OCI-LY7 (cell line): Measurements from ENCODE around the gene ADARB2. TPM values are rescaled to one million over a fixed set of nuclear protein-coding genes. Genes with fewer than 3 reads are reported as not detected.

Experiments used
- BruUV-seq: library from RNA; stranded (reverse); fragments of 400-500 nt; replicated peaks from 2 replicates; lab custom pipeline; 2021; lab: Mats Ljungman, UMichigan
- CTCF ChIA-PET: fragments of 300-600 bp; sonication (Branson Sonifier 250); formaldehyde crosslinking; loops from one replicate; lab custom pipeline; 2022; ENCODE audit warnings: antibody characterized with exemption; ENCODE audit not compliant: unreplicated experiment; lab: Charles Lee
- POLR2A ChIA-PET: fragments of 300-600 bp; sonication (Branson Sonifier 250); formaldehyde crosslinking; loops from one replicate; lab custom pipeline; 2022; ENCODE audit warnings: antibody characterized with exemption; lab: Charles Lee
- DNase-seq: peaks from one replicate; pipeline ENCODE4 v3.0.0-alpha.2; 2015; ENCODE audit warnings: low spot score
- H2AFZ ChIP-seq: fragments of 200-600 bp; sonication (generic), shearing (Covaris generic); 2 replicates; pipeline ENCODE4 v1.6.1; 2014; ENCODE audit warnings: mild to moderate bottlenecking, antibody characterized with exemption, low read length, moderate library complexity
- H3K27ac ChIP-seq: fragments of 200-600 bp; sonication (generic); 2 replicates; pipeline ENCODE4 v1.5.1; 2014; ENCODE audit warnings: mixed run types, low read depth, mild to moderate bottlenecking, moderate library complexity, low read length, inconsistent platforms; ENCODE audit not compliant: poor library complexity, severe bottlenecking
- H3K36me3 ChIP-seq: fragments of 200-600 bp; sonication (generic); 2 replicates; pipeline ENCODE4 v1.6.1; 2014; ENCODE audit warnings: mild to moderate bottlenecking, antibody characterized with exemption, low read length, moderate library complexity, mixed read lengths; ENCODE audit not compliant: insufficient read depth
- H3K4me1 ChIP-seq: fragments of 200-600 bp; sonication (generic); 2 replicates; pipeline ENCODE4 v1.5.1; 2014; ENCODE audit warnings: mild to moderate bottlenecking, low read length; ENCODE audit not compliant: insufficient read depth, poor library complexity, severe bottlenecking
- H3K4me2 ChIP-seq: fragments of 200-600 bp; sonication (generic); 2 replicates; pipeline ENCODE4 v1.6.1; 2014; ENCODE audit warnings: mild to moderate bottlenecking, low read length
- H3K4me3 ChIP-seq: fragments of 200-600 bp; sonication (generic); 2 replicates; pipeline ENCODE4 v1.5.1; 2014; ENCODE audit warnings: mild to moderate bottlenecking, low read depth, low read length; ENCODE audit not compliant: poor library complexity, severe bottlenecking
- H3K79me2 ChIP-seq: fragments of 200-600 bp; sonication (generic); 2 replicates; pipeline ENCODE4 v1.6.1; 2016; ENCODE audit warnings: low read depth, mild to moderate bottlenecking, low read length, moderate library complexity, mixed read lengths; ENCODE audit not compliant: insufficient read depth
- H3K9me2 ChIP-seq: fragments of 200-600 bp; sonication (generic); 2 replicates; pipeline ENCODE4 v1.6.1; 2016; ENCODE audit warnings: mild to moderate bottlenecking, low read length, mixed read lengths; ENCODE audit not compliant: insufficient read depth
- H3K9me3 ChIP-seq: fragments of 200-600 bp; sonication (generic); 2 replicates; pipeline ENCODE4 v1.6.1; 2014; ENCODE audit warnings: mild to moderate bottlenecking, mixed run types, low read length, mixed read lengths
- H4K20me1 ChIP-seq: fragments of 200-600 bp; sonication (generic); 2 replicates; pipeline ENCODE4 v1.6.1; 2014; ENCODE audit warnings: mild to moderate bottlenecking, antibody characterized with exemption, low read length, moderate library complexity, mixed read lengths; ENCODE audit not compliant: insufficient read depth
- CTCF ChIP-seq: fragments of 200-600 bp; sonication (generic); conservative IDR thresholded peaks from 2 replicates; pipeline ENCODE4 v1.5.1; 2014; ENCODE audit warnings: mild to moderate bottlenecking, antibody characterized with exemption, low read length, moderate library complexity, mixed read lengths
- EZH2phosphoT487 ChIP-seq: fragments of 200-600 bp; sonication (generic); IDR thresholded peaks from 2 replicates; pipeline ENCODE4 v1.6.1; 2018; ENCODE audit warnings: low read depth, borderline replicate concordance, mild to moderate bottlenecking, mixed run types, antibody characterized with exemption, low read length, moderate library complexity, mixed read lengths
- intact Hi-C: fragments of 100-400 bp; cut with micrococcal nuclease; formaldehyde crosslinking; loops from one replicate; pipeline ENCODE4 v1.10.0; 2022; ENCODE audit not compliant: unreplicated experiment
- total RNA-seq, 2 experiments: library from RNA; depleted of rRNA in 1 of 2; stranded (reverse); fragments of >200 nt in 1 of 2; shearing (Covaris generic) in 1 of 2; gene quantifications; 2 replicates each; pipeline ENCODE4 v1.2.3, GENCODE V29; 2014 to 2022

The ADARB2 gene
- total RNA-seq, 2 experiments from 2014 or later: 0.03 TPM; not detected in 1

- CTCF ChIA-PET: no interaction called here
- H3K4me2 ChIP-seq: no peak overlapping the region
- H2AFZ ChIP-seq: no peak overlapping the region
- POLR2A ChIA-PET: no interaction called here
- H3K4me1 ChIP-seq: no peaks in the 10 kb centered on the region
- no peaks in the 10 kb centered on the region for H3K36me3 ChIP-seq
- H4K20me1 ChIP-seq: no peaks in the 10 kb centered on the region
- TF ChIP-seq CTCF (no peak), EZH2phosphoT487 (no peak)
- DNase-seq: no peak
- intact Hi-C loops: no loop called here
- H3K79me2 ChIP-seq: no peaks in the 10 kb centered on the region
- H3K9me3 ChIP-seq: no peaks in the 10 kb centered on the region
- BruUV-seq: no TSS peak
- H3K9me2 ChIP-seq: no peaks in the 10 kb centered on the region
- H3K27ac ChIP-seq: no peak overlapping the region
- H3K4me3 ChIP-seq: no peak overlapping the region
These were observed 142.7 kb downstream of the ADARB2 start for GRCh38 chr10:1594372-1595241.

GRCh38 chr10:1591742-1592141 is 145.6 kb downstream of the ADARB2 start:
- no peak overlapping the region for H3K4me2 ChIP-seq
- H3K36me3 ChIP-seq: no peaks in the 10 kb centered on the region
- no peak overlapping the region for H3K4me3 ChIP-seq
- BruUV-seq: no TSS peak
- no peaks in the 10 kb centered on the region for H3K79me2 ChIP-seq
- DNase-seq: no peak
- TF ChIP-seq CTCF (no peak), EZH2phosphoT487 (no peak)
- H3K27ac ChIP-seq: no peak overlapping the region
- CTCF ChIA-PET: no interaction called here
- H4K20me1 ChIP-seq: no peaks in the 10 kb centered on the region
- H2AFZ ChIP-seq: no peak overlapping the region
- H3K9me2 ChIP-seq: no peaks in the 10 kb centered on the region
- H3K4me1 ChIP-seq: no peaks in the 10 kb centered on the region
- POLR2A ChIA-PET: no interaction called here
- intact Hi-C loops: no loop called here
- H3K9me3 ChIP-seq: no peaks in the 10 kb centered on the region

DNA sequence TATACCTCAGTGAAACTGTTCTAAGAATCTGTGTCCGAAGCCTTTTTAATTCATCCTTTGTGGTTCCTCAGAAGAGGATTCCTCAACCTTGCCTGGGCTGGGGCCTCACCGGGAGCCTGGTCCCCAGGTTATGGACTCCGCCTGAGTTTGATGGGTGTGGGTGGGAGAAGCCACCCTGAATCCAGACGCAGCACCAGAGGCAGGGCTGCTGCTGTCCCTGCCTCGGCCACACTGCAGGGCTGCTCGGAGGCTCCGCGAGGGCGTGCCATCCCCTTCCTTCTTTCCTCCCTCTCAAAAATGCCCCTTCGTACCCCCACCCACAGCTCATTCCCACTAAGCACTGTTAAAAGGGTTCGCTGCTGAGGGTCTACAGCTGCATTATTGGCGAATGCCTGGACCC is 146.3 kb downstream of the ADARB2 start:
- CTCF ChIA-PET: no interaction called here
- TF ChIP-seq EZH2phosphoT487 (no peak), CTCF (no peak)

More for the DNA sequence above, 146.3 kb downstream of the ADARB2 start:
- no TSS peak for BruUV-seq
- no peaks in the 10 kb centered on the region for H3K9me2 ChIP-seq
- H3K4me1 ChIP-seq: no peaks in the 10 kb centered on the region
- no peaks in the 10 kb centered on the region for H4K20me1 ChIP-seq
- H2AFZ ChIP-seq: no peak overlapping the region
- no peaks in the 10 kb centered on the region for H3K9me3 ChIP-seq
- DNase-seq: no peak
- intact Hi-C loops: no loop called here
- H3K79me2 ChIP-seq: no peaks in the 10 kb centered on the region
- H3K4me2 ChIP-seq: no peak overlapping the region
- no peaks in the 10 kb centered on the region for H3K36me3 ChIP-seq
- no peak overlapping the region for H3K4me3 ChIP-seq
- POLR2A ChIA-PET: no interaction called here
- H3K27ac ChIP-seq: no peak overlapping the region
